ENCODE data around the gene RIPOR3. TPM values are rescaled to one million over a fixed set of nuclear protein-coding genes. Genes with fewer than 3 reads are reported as not detected.

RIPOR3 gene
- total RNA-seq, 1 experiment from 2014 or later: 0.46 TPM

- H2AK5ac ChIP-seq (ENCODE audit: insufficient read length, low read length): no peak overlapping the region
- no peak overlapping the region for H4K91ac ChIP-seq (ENCODE audit: insufficient read length, low read depth, low read length)
- H2AFZ ChIP-seq (ENCODE audit: low read length): no peak overlapping the region
- H3K79me2 ChIP-seq (ENCODE audit: insufficient read depth, low read length): no peaks in the 10 kb centered on the region
- Mint-ChIP-seq H3K4me3 (no peak overlapping the region), H3K4me1 (peaks cover 2 to 12% of the 10 kb centered on the region in 2 experiments; a peak in 3 of 4 replicates), H3K27ac (no peak overlapping the region; a peak in 1 of 7 replicates), H3K36me3 (ENCODE audit: insufficient read depth in 1 of 3, low read depth in 3 of 3) (peaks cover 0 to 7% (median 6%) of the 10 kb centered on the region in 3 experiments; a peak in 3 of 7 replicates), H3K9me3 (peaks cover 7 to 10% of the 10 kb centered on the region in 2 experiments), H3K27me3 (ENCODE audit: low read depth) (no peaks in the 10 kb centered on the region; the same call in 1 of the 2 replicates)
- H3K56ac ChIP-seq (ENCODE audit: insufficient read length, low read depth, low read length): no peak overlapping the region
- H3K9me3 ChIP-seq (ENCODE audit: control insufficient read depth, low read depth, low read length): no peaks in the 10 kb centered on the region
- no peak overlapping the region for H3K14ac ChIP-seq (ENCODE audit: insufficient read depth, low read length)
- H3K27ac ChIP-seq (ENCODE audit: insufficient read length, low read depth, low read length): no peak overlapping the region
- H3K4ac ChIP-seq (ENCODE audit: low read depth, low read length): no peak overlapping the region
- H4K20me1 ChIP-seq (ENCODE audit: control insufficient read depth, insufficient read depth, insufficient read length): no peaks in the 10 kb centered on the region
- no peaks in the 10 kb centered on the region for H3K23me2 ChIP-seq (ENCODE audit: insufficient read length, low read depth, low read length, poor library complexity, severe bottlenecking)
- no peak overlapping the region for H2BK5ac ChIP-seq (ENCODE audit: insufficient read length, low read length)
- H3K4me2 ChIP-seq (ENCODE audit: insufficient read depth, insufficient read length, low read length): no peak overlapping the region
- H3K79me1 ChIP-seq (ENCODE audit: insufficient read depth, low read depth, low read length, poor library complexity, severe bottlenecking): no peaks in the 10 kb centered on the region
- H3K4me1 ChIP-seq (ENCODE audit: insufficient read depth, low read length): no peaks in the 10 kb centered on the region
- H2BK12ac ChIP-seq (ENCODE audit: insufficient read length, low read depth, low read length): no peak overlapping the region
- no peak overlapping the region for H4K8ac ChIP-seq (replicated peaks; ENCODE audit: insufficient read length, low read depth, low read length)
- no peak overlapping the region for H3K18ac ChIP-seq (ENCODE audit: insufficient read length, low read depth, low read length)
- H2BK120ac ChIP-seq (ENCODE audit: low read depth, low read length, poor library complexity, severe bottlenecking): no peak overlapping the region
- H3K23ac ChIP-seq (ENCODE audit: insufficient read length, low read depth, low read length): no peak overlapping the region
- no peaks in the 10 kb centered on the region for H3K27me3 ChIP-seq (ENCODE audit: insufficient read depth, low read length)
- no peak for TF ChIP-seq CTCF (conservative IDR thresholded peaks at IDR 0.05)
- no peak overlapping the region for H3T11ph ChIP-seq (ENCODE audit: low read length)
- no peak overlapping the region for H2BK20ac ChIP-seq (ENCODE audit: low read depth, low read length, poor library complexity, severe bottlenecking)
- DNase-seq: no peak
- no peak overlapping the region for H3K9ac ChIP-seq (ENCODE audit: extremely low read depth, insufficient read length, low read length)
- no CpG with 5 or more reads among the region's 11 CpGs for WGBS (ENCODE audit: extremely low coverage, insufficient read length, low lambda C conversion rate)
- no peak overlapping the region for H2BK15ac ChIP-seq (ENCODE audit: low read depth, low read length)
- H4K5ac ChIP-seq (ENCODE audit: insufficient read length, low read depth, low read length): no peak overlapping the region
These were observed 38.5 kb downstream of the RIPOR3 start for GRCh38 chr20:50652702-50653294.
